D721Med (cell line): Measurements from ENCODE around the gene SNRPE.

Experiments used
- DNase-seq: peaks from one replicate; pipeline ENCODE4 v3.0.0; 2011; ENCODE audit warnings: low spot score; ENCODE audit not compliant: insufficient read length
- FAIRE-seq: peaks from 2 replicates; lab custom pipeline; 2011; peaks lifted over from hg19 to GRCh38; lab: Jason Lieb, UNC
- TF ChIP-seq, protein P1 (sequence below): IDR thresholded peaks from 2 replicates; pipeline ENCODE4 v1.5.1; 2012; ENCODE audit warnings: mild to moderate bottlenecking, control low read depth; ENCODE audit not compliant: insufficient read depth; ENCODE audit errors: missing control alignments

Gene SNRPE

DNA sequence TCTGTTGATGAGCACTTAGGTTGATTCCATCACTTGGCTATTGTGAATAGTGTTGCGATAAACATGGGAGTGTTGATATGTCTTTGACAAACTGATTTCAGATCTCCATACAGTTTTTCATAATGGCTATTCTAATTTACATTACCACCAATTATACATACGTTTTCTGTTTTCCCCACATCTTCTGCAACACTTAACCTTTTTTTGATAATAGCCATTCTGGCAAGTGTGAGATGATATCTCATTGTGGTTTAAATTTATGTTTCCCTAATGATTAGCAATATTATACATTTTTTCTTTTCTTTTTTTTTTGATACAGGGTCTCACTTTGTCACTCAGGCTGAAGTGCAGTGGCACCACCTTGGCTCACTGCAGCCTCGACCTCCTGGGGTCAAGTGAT, 17.0 kb downstream of the SNRPE start:
- TF ChIP-seq, protein P1, sequence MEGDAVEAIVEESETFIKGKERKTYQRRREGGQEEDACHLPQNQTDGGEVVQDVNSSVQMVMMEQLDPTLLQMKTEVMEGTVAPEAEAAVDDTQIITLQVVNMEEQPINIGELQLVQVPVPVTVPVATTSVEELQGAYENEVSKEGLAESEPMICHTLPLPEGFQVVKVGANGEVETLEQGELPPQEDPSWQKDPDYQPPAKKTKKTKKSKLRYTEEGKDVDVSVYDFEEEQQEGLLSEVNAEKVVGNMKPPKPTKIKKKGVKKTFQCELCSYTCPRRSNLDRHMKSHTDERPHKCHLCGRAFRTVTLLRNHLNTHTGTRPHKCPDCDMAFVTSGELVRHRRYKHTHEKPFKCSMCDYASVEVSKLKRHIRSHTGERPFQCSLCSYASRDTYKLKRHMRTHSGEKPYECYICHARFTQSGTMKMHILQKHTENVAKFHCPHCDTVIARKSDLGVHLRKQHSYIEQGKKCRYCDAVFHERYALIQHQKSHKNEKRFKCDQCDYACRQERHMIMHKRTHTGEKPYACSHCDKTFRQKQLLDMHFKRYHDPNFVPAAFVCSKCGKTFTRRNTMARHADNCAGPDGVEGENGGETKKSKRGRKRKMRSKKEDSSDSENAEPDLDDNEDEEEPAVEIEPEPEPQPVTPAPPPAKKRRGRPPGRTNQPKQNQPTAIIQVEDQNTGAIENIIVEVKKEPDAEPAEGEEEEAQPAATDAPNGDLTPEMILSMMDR: no peak
- FAIRE-seq (no peak), DNase-seq (no peak)

DNA sequence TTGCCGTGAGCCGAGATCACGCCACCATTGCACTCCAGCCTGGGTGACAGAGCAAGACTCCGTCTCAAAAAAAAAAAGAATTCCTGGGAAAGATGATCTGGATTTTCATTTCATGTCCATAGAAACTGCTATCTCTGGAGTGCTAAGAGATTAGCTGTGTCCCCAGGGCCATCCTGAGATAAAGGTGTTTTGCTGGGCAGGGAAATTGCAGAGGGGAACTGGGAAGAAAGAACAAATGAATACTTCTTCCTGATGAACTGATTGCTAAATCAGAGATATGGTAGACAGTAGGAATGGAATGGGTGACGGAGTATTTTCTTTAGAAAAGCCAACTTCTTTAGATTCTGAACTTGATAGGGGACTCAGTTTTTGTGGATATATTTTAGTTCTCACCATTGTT, 19.2 kb downstream of the SNRPE start:
- DNase-seq (no peak), FAIRE-seq (peak; percentile 6)
- TF ChIP-seq, protein P1: no peak

DNA sequence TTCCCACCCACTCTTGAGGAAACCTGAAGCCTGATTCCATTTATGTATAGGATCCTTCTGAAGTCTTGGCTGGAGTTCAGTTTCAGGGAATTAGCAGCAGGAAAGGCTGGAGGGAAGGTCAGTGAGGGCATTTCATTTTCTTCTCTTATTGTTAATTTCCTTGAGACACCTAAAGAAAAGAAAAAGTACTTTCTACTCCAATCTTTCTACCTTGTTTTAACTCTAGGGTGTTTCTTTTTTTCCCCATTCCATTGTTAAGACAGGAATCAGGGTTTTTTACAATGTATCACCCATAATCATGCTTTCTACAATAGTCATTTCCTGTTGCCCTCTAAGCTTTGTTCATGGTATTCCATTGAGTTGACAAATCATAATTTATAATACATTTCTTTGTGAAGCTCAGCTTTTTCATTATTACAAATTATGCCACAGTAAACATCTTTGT, 27.4 kb downstream of the SNRPE start:
- FAIRE-seq (no peak), DNase-seq (no peak)
- TF ChIP-seq, protein P1: no peak

DNA sequence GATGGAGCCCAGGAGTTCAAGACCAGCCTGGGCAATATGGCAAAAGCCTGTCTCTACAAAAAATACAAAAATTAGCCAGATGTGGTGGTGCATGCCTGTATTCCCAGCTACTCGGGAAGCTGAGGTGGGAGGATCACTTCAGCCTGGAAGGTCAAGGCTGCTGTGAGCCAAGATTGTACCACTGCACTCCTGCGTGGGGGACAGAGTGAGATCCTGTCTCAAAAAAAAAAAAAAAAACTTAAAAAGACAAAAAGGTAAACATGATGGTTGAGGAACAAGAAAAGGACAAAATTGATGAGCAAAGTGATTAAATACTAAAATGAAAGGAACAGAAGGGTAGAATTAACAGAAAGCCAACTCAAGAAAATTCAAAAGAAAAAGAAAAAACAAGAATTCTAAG, 30.6 kb downstream of the SNRPE start:
- DNase-seq: no peak
- TF ChIP-seq, protein P1: no peak
- FAIRE-seq: no peak

DNA sequence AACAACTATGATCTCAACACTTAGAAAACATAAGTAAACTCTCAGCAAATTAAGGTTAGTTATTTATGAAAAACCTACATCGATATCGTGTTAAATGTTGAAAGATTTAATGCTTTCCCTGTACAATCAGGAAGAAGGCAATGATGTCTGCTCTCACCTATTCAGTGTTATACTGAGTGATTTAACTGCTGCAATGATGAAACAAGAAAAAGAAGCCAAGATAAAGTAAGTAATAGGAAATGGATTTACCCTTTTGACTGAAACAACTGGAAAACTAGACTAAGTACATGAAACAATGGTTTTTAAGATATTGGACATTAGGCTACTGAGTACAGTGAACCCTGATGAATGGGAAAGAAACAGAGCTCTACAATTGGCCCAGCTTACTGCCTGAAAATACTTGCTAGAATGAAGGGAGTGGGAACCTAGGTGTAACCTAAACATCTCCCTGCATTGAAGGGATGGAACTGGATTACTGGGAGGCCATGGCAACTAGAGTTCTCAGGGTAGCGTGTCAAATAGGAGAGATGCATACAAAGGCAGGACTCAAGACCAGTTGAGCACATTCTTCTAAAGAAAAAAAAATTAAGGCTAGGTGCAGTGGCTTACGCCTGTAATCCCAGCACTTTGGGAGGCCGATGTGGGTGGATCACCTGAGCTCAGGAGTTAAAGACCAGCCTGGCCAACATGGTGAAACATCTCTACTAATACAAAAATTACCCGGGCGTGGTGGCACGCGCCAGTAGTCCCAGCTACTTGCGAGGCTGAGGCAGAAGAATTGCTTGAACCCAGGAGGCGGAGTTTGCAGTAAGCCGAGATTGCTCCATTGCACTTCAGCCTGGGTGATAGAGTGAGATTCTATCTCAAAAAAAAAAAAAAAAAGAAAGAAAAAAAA, 37.3 kb downstream of the SNRPE start:
- FAIRE-seq (no peak), DNase-seq (no peak)
- TF ChIP-seq, protein P1: no peak

DNA sequence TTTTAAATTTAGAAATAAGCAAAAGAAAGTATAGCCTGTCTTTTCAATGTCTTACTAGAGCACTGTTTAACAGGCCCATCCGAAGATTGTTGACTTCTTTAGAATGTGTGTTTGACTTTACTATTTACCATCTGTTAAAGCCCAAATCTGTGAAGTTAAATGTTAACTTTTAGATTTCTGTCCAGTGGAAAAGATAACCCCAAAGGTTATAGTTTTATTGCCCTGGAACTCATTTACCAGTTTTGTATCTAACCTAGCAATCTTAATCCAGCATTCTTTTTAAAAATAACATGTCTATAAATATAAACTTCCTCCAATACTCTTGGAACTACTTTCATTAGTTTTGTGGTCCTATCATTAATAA, 37.9 kb downstream of the SNRPE start:
- TF ChIP-seq, protein P1: no peak
- no peak for DNase-seq
- no peak for FAIRE-seq

DNA sequence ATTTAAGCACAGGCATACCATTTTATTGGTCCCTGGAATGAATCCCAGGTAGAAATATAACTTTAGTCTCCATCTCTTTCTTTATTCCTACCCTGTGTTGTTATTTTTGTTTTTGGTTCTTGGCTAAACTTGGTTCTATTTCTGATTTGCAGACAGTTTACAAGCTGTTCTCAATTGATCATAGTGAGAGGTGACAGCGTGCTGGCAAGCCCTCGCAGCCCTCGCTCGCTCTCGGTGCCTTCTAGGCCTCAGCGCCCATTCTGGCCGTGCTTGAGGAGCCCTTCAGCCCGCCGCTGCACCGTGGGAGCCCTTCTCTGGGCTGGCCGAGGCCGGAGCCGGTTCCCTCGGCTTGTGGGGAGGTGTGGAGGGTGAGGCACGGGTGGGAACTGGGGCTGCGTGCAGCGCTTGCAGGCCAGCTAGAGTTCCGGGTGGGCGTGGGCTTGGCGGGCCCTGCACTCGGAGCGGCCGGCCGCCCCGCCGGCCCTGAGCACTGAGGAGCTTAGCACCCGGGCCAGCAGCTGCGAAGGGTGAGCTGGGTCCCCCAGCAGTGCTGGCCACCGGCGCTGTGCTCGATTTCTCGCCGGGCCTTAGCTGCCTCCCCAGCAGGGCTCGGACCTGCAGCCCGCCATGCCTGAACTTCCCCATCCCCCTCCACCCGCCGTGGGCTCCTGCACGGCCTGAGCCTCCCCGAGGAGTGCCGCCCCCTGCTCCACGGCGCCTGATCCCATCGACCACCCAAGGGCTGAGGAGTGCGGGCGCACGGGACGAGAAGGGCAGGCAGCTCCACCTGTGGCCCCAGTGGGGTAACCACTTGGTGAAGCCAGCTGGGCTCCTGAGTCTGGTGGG, 38.7 kb downstream of the SNRPE start:
- DNase-seq: no peak
- TF ChIP-seq, protein P1: no peak
- FAIRE-seq: no peak
